K562 (cell line): ENCODE measurements around the gene STK36. TPM values are rescaled to one million over a fixed set of nuclear protein-coding genes. Genes with fewer than 3 reads are reported as not detected.

Experiments used
- ATAC-seq: fragments of 200-7000 bp; cut with Tn5 transposase; 3 replicates; pipeline ENCODE4 v1.9.1; 2020; ENCODE audit warnings: moderate library complexity
- BruUV-seq: library from RNA; stranded (reverse); fragments of 400-500 nt; replicated peaks from 2 replicates; lab custom pipeline; 2021; lab: Mats Ljungman, UMichigan
- CTCF ChIA-PET: fragments of 300-600 bp; formaldehyde crosslinking; extraction: SDS; loops from one replicate; lab custom pipeline; 2021; ENCODE audit warnings: low intra/inter-chr PET ratio; lab: Yijun Ruan, JAX
- POLR2A ChIA-PET: fragments of 300-600, 350-650 bp; sonication (Branson Sonifier 250); formaldehyde crosslinking; extraction: SDS; loops from one replicate; lab custom pipeline; 2021; ENCODE audit warnings: antibody characterized with exemption, inconsistent platforms; lab: Yijun Ruan, JAX
- DNase-seq, 4 experiments: peaks; one replicate each; pipeline versions ENCODE4 v3.0.0 to v3.0.0-alpha.2; 2011 to 2018; ENCODE audit warnings: low spot score in 3 of 4, mixed read lengths in 3 of 4; ENCODE audit errors: extremely low read depth in 1 of 4
- FAIRE-seq: peaks from 2 replicates; lab custom pipeline; 2011; peaks lifted over from hg19 to GRCh38; lab: Jason Lieb, UNC
- H2AFZ ChIP-seq: 2 replicates; pipeline ENCODE4 v1.6.0; 2011; ENCODE audit warnings: low read depth, low read length, control low read depth, inconsistent platforms
- H3K27ac ChIP-seq: fragments of 200-600 bp; 3 replicates; pipeline ENCODE4 v1.8.0; 2011; ENCODE audit warnings: low read depth, mild to moderate bottlenecking, control low read depth, inconsistent platforms, low read length, moderate library complexity, mixed read lengths; ENCODE audit errors: extremely low read depth
- H3K27me3 ChIP-seq, 2 experiments: fragments of 300-600 bp in 1 of 2; 2 replicates in 1 of 2; 3 replicates in 1 of 2; pipeline versions ENCODE4 v1.6.0 to v1.8.0; 2011; ENCODE audit warnings: inconsistent platforms in 2 of 2, low read length in 2 of 2, mild to moderate bottlenecking in 1 of 2, mixed read lengths in 1 of 2, moderate library complexity in 1 of 2; ENCODE audit not compliant: control insufficient read depth in 2 of 2, insufficient read depth in 2 of 2
- H3K36me3 ChIP-seq: fragments of 300-600 bp; 3 replicates; pipeline ENCODE4 v1.8.0; 2011; ENCODE audit warnings: mild to moderate bottlenecking, low read length, inconsistent platforms; ENCODE audit not compliant: control insufficient read depth, insufficient read depth
- H3K4me1 ChIP-seq, 2 experiments: fragments of 200-600 bp in 1 of 2; replicated peaks in 1 of 2; 2 replicates in 1 of 2; 3 replicates in 1 of 2; pipeline versions ENCODE4 v1.5.1 to v1.8.0; 2011; ENCODE audit warnings: inconsistent platforms in 2 of 2, low read length in 2 of 2, mild to moderate bottlenecking in 1 of 2, mixed read lengths in 1 of 2, moderate library complexity in 1 of 2; ENCODE audit not compliant: control insufficient read depth in 2 of 2, insufficient read depth in 2 of 2
- H3K4me2 ChIP-seq: 2 replicates; pipeline ENCODE4 v1.6.1; 2011; ENCODE audit warnings: low read length, control low read depth, inconsistent platforms, mixed read lengths; ENCODE audit not compliant: insufficient read depth
- H3K4me3 ChIP-seq: fragments of 200-600 bp; sonication (generic), shearing (Covaris generic); 2 replicates; pipeline ENCODE4 v1.5.1; 2016; ENCODE audit warnings: control low read depth, inconsistent platforms
- H3K79me2 ChIP-seq: fragments of 200-600 bp; 3 replicates; pipeline ENCODE4 v1.8.0; 2011; ENCODE audit warnings: low read length, inconsistent platforms; ENCODE audit not compliant: control insufficient read depth, insufficient read depth
- H3K9ac ChIP-seq, 2 experiments: 2 replicates each; pipeline versions ENCODE4 v1.6.0 to v1.6.1; 2011; ENCODE audit warnings: low read depth in 2 of 2, low read length in 2 of 2, control low read depth in 1 of 2, inconsistent platforms in 1 of 2, mild to moderate bottlenecking in 1 of 2, mixed read lengths in 1 of 2; ENCODE audit not compliant: insufficient read depth in 1 of 2
- H3K9me1 ChIP-seq: one replicate; pipeline ENCODE4 v1.6.0; 2011; ENCODE audit warnings: inconsistent platforms, mild to moderate bottlenecking, low read length, moderate library complexity; ENCODE audit not compliant: control insufficient read depth, insufficient read depth
- H3K9me3 ChIP-seq: replicated peaks from 2 replicates; pipeline ENCODE4 v1.5.1; 2011; ENCODE audit warnings: low read depth, low read length, inconsistent platforms; ENCODE audit not compliant: control insufficient read depth, insufficient read depth
- H4K20me1 ChIP-seq: replicated peaks from 2 replicates; pipeline ENCODE4 v1.6.1; 2011; ENCODE audit warnings: low read length, inconsistent platforms, mixed read lengths; ENCODE audit not compliant: control insufficient read depth, insufficient read depth
- CBFA2T2 ChIP-seq: fragments of 450-650 bp; conservative IDR thresholded peaks from 2 replicates; pipeline ENCODE4 v1.6.1; 2017; ENCODE audit warnings: mild to moderate bottlenecking
- CXXC5 ChIP-seq: fragments of 250-450 bp; sonication (Bioruptor Pico); IDR thresholded peaks from 2 replicates; pipeline ENCODE4 v1.8.0; 2022; ENCODE audit warnings: inconsistent platforms, mild to moderate bottlenecking, moderate library complexity
- FOXM1 ChIP-seq, 2 experiments: fragments of 450-650 bp in 1 of 2; sonication (generic) in 1 of 2; formaldehyde crosslinking in 1 of 2; IDR thresholded peaks; 2 replicates each; pipeline versions ENCODE4 v1.6.1 to v1.9.0; 2017 to 2022; ENCODE audit warnings: low read depth in 2 of 2, mild to moderate bottlenecking in 2 of 2, missing genetic modification reagents in 1 of 2, moderate library complexity in 1 of 2
- GATA2 ChIP-seq: sonication (generic); formaldehyde crosslinking; IDR thresholded peaks from 2 replicates; pipeline ENCODE4 v1.4.0; 2020; ENCODE audit warnings: mild to moderate bottlenecking, missing genetic modification reagents
- GMEB1 ChIP-seq: fragments of 250-450 bp; sonication (Bioruptor Pico); IDR thresholded peaks from 2 replicates; pipeline ENCODE4 v1.4.0; 2020; ENCODE audit warnings: mild to moderate bottlenecking
- MEF2A ChIP-seq: IDR thresholded peaks from 2 replicates; pipeline ENCODE4 v1.6.1; 2011; ENCODE audit warnings: low read depth, mild to moderate bottlenecking, low read length, moderate library complexity; ENCODE audit not compliant: control insufficient read depth
- PHB2 ChIP-seq: fragments of 450-650 bp; IDR thresholded peaks from 2 replicates; pipeline ENCODE4 v1.6.1; 2017; ENCODE audit warnings: low read depth
- SOX6 ChIP-seq: fragments of 450-650 bp; IDR thresholded peaks from 2 replicates; pipeline ENCODE4 v1.6.1; 2014; ENCODE audit warnings: mild to moderate bottlenecking
- STAT5A ChIP-seq: IDR thresholded peaks from 2 replicates; pipeline ENCODE4 v1.6.1; 2012; ENCODE audit warnings: low read length, inconsistent platforms, borderline replicate concordance
- TAF7 ChIP-seq: fragments of 450-650 bp; IDR thresholded peaks from 2 replicates; pipeline ENCODE4 v1.6.1; 2016; ENCODE audit warnings: missing genetic modification characterization, missing compliant biosample characterization
- TAL1 ChIP-seq: fragments of 450-650 bp; IDR thresholded peaks from 2 replicates; pipeline ENCODE4 v1.6.1; 2016; ENCODE audit warnings: mild to moderate bottlenecking
- TBL1XR1 ChIP-seq, 2 experiments: IDR thresholded peaks; 2 replicates each; pipeline ENCODE4 v1.6.1; 2012; ENCODE audit warnings: improper control_type of control experiment in 2 of 2, low read length in 2 of 2, mild to moderate bottlenecking in 1 of 2
- WGBS: fragments of 100-300 bp; shearing (Covaris generic); methylation state at CpG from one replicate; pipeline ENCODE4 v1.1.6; 2016; ENCODE audit warnings: low coverage, mixed read lengths; ENCODE audit not compliant: insufficient coverage; ENCODE audit errors: missing lambda C conversion rate; 5-methylcytosine and 5-hydroxymethylcytosine counted together
- in situ Hi-C: fragments of 300-500 bp; cut with MboI; formaldehyde crosslinking; loops from 4 replicates; pipeline ENCODE4 v1.15.0; 2018; ENCODE audit warnings: inconsistent platforms, mixed read lengths
- intact Hi-C: fragments of 100-400 bp; cut with micrococcal nuclease; formaldehyde crosslinking; loops from 2 replicates; pipeline ENCODE4 v1.14.2; 2022
- polyA plus RNA-seq, 8 experiments: library from polyadenylated mRNA; depleted of rRNA in 4 of 8; stranded (reverse) in 5 of 8; unstranded in 3 of 8; fragments of >200 nt; fragmentation: Nextera tagmentation in 2 of 8; fragmentation: Illumina TruSeq in 1 of 8; extraction: Ambion mirVana in 2 of 8; extraction: Trizol in 1 of 8; gene quantifications; 2 replicates each; pipeline versions ENCODE4 v1.2.1 to v1.2.3, GENCODE V29; 2011 to 2014; ENCODE audit warnings: inconsistent platforms in 1 of 8, missing spikeins in 1 of 8
- total RNA-seq, 7 experiments: library from RNA; depleted of rRNA in 6 of 7; stranded (reverse); fragments of >200 nt in 6 of 7; fragmentation: Illumina TruSeq in 2 of 7; extraction: Trizol in 2 of 7; gene quantifications; 2 replicates each; pipeline versions ENCODE4 v1.2.1 to v1.2.3, GENCODE V29; 2011 to 2021; ENCODE audit warnings: low replicate concordance in 1 of 7
- TF ChIP-seq, protein P1 (sequence below): sonication (generic); formaldehyde crosslinking; IDR thresholded peaks from 2 replicates; pipeline ENCODE4 v1.8.0; 2023; ENCODE audit warnings: missing genetic modification reagents, mild to moderate bottlenecking, borderline replicate concordance
- TF ChIP-seq, protein P2 (sequence below): sonication (generic); formaldehyde crosslinking; IDR thresholded peaks from 2 replicates; pipeline ENCODE4 v1.8.0; 2022; ENCODE audit warnings: mild to moderate bottlenecking, missing genetic modification reagents

STK36 gene
- total and polyA plus RNA-seq, 9 of the 15 experiments (the other 6 are each of a cell fraction or from before 2014, with no cell fraction given): 3.5 to 12.4 (median 6.7) TPM

GRCh38 chr2:218721934-218722333 lies 50.0 kb downstream of the STK36 start:
- Histone ChIP-seq H3K4me3 (no peak overlapping the region), H4K20me1 (peaks cover 7% of the 10 kb centered on the region; the same call in 1 of the 2 replicates), H3K9me3 (no peaks in the 10 kb centered on the region), H2AFZ (no peak overlapping the region), H3K27ac (no peak overlapping the region; the same call in 2 of the 3 replicates), H3K79me2 (peaks cover 74% of the 10 kb centered on the region), H3K9me1 (peaks cover 2% of the 10 kb centered on the region), H3K4me1 (peaks cover 19 to 43% of the 10 kb centered on the region in 2 experiments), H3K4me2 (no peak overlapping the region), H3K27me3 (no peaks in the 10 kb centered on the region), H3K36me3 (peaks cover 10% of the 10 kb centered on the region; the same call in 2 of the 3 replicates), H3K9ac (no peak overlapping the region)
- DNase-seq: peak; percentile 34 to 76 (median 46)
- no TSS peak for BruUV-seq
- intact Hi-C loops (no loop called here), in situ Hi-C loops (loop anchor here (10.0 kb wide), 1 partner anchor 123 kb away; no protein-coding TSS in a partner anchor)
- ChIA-PET POLR2A (interaction anchor here (1.4 to 1.7 kb wide), 3 partner anchors 10 to 15 kb away, joined by 3 to 11 read pairs (median 4); partner anchors contain the start of gene TTLL4), CTCF (no interaction called here)
- 0% methylated on average over 2 of the region's 2 CpGs for WGBS
- FAIRE-seq: peak; percentile 51
- peak; percentile 71 for ATAC-seq
- TF ChIP-seq GATA2 (CRISPR knock-in tag) (no peak), STAT5A (peak; percentile 36; the same call in 1 of the 2 replicates), CBFA2T2 (peak; percentile 89), CXXC5 (CRISPR knock-in tag) (no peak), TAF7 (tag) (no peak), FOXM1 (IDR thresholded peaks at IDR 0.05; ENCODE audit: low read depth) (peak; percentile 58), FOXM1 (CRISPR knock-in tag; IDR thresholded peaks at IDR 0.05; ENCODE audit: low read depth) (no peak), TAL1 (peak; percentile 88), MEF2A (no peak), SOX6 (peak; percentile 45; the same call in 1 of the 2 replicates), PHB2 (peak; percentile 46; the same call in 1 of the 2 replicates), TBL1XR1 (IDR thresholded peaks at IDR 0.05; ENCODE audit: low read length in 2 of 2) (peak in 1 of 2 experiments; percentile 15; a peak in 1 of 4 replicates), GMEB1 (CRISPR knock-in tag) (no peak)
- TF ChIP-seq, protein P1, sequence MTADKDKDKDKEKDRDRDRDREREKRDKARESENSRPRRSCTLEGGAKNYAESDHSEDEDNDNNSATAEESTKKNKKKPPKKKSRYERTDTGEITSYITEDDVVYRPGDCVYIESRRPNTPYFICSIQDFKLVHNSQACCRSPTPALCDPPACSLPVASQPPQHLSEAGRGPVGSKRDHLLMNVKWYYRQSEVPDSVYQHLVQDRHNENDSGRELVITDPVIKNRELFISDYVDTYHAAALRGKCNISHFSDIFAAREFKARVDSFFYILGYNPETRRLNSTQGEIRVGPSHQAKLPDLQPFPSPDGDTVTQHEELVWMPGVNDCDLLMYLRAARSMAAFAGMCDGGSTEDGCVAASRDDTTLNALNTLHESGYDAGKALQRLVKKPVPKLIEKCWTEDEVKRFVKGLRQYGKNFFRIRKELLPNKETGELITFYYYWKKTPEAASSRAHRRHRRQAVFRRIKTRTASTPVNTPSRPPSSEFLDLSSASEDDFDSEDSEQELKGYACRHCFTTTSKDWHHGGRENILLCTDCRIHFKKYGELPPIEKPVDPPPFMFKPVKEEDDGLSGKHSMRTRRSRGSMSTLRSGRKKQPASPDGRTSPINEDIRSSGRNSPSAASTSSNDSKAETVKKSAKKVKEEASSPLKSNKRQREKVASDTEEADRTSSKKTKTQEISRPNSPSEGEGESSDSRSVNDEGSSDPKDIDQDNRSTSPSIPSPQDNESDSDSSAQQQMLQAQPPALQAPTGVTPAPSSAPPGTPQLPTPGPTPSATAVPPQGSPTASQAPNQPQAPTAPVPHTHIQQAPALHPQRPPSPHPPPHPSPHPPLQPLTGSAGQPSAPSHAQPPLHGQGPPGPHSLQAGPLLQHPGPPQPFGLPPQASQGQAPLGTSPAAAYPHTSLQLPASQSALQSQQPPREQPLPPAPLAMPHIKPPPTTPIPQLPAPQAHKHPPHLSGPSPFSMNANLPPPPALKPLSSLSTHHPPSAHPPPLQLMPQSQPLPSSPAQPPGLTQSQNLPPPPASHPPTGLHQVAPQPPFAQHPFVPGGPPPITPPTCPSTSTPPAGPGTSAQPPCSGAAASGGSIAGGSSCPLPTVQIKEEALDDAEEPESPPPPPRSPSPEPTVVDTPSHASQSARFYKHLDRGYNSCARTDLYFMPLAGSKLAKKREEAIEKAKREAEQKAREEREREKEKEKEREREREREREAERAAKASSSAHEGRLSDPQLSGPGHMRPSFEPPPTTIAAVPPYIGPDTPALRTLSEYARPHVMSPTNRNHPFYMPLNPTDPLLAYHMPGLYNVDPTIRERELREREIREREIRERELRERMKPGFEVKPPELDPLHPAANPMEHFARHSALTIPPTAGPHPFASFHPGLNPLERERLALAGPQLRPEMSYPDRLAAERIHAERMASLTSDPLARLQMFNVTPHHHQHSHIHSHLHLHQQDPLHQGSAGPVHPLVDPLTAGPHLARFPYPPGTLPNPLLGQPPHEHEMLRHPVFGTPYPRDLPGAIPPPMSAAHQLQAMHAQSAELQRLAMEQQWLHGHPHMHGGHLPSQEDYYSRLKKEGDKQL (CRISPR knock-in tag): no peak
- TF ChIP-seq, protein P2, sequence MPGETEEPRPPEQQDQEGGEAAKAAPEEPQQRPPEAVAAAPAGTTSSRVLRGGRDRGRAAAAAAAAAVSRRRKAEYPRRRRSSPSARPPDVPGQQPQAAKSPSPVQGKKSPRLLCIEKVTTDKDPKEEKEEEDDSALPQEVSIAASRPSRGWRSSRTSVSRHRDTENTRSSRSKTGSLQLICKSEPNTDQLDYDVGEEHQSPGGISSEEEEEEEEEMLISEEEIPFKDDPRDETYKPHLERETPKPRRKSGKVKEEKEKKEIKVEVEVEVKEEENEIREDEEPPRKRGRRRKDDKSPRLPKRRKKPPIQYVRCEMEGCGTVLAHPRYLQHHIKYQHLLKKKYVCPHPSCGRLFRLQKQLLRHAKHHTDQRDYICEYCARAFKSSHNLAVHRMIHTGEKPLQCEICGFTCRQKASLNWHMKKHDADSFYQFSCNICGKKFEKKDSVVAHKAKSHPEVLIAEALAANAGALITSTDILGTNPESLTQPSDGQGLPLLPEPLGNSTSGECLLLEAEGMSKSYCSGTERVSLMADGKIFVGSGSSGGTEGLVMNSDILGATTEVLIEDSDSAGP (CRISPR knock-in tag): no peak
